NCI-H187 treated with DMSO at 0.1 percent for 48 hours (cell line): Measurements from ENCODE around the gene BCAN.
A peak's percentile ranks its signal among the peaks of the same experiment; 100 is the strongest.

ENCODE experiments used
- DNase-seq: peaks from one replicate; lab custom pipeline; 2025; lab: John Stamatoyannopoulos, UW

BCAN gene

DNA sequence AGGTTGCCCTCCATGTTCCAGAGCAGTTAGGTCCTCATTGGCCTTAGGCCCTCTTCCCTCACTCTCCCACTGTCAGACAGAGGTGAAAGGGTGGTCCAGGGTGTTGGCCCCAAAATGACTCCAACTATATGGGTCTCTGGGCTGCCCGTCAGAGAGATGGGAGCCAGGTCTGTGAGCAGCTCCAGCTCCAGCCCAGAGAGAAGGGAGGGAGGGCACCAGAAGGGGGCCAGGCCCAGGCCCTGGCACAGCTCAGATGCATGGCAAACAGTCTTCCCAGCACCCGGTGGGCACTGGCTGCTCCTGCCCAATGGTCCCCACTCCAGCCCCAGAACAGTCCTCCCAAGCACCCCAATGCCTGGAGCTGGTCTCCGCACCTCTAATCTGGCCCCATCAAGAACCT lies 2.2 kb downstream of the BCAN start:
- DNase-seq = no peak

DNA sequence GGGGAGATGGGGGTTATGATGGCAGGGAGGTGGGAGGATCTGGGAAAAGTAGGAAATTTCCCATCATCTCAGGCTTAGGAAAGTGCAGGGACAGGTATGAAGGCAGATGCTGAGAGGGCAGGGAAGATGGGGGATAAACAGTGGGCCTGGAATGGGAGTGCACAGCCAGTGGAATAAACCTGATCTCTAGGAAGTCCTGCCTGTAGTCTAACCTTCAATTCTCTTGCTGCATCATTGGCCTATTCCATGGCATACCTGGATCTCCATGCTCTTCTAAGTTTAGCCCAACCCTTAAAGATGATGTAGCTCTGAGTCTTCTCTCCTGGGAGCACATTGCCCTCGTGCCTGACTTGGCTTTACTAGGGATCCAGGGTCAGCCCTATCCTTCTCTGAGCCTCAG lies 2.7 kb downstream of the BCAN start:
- DNase-seq = no peak

DNA sequence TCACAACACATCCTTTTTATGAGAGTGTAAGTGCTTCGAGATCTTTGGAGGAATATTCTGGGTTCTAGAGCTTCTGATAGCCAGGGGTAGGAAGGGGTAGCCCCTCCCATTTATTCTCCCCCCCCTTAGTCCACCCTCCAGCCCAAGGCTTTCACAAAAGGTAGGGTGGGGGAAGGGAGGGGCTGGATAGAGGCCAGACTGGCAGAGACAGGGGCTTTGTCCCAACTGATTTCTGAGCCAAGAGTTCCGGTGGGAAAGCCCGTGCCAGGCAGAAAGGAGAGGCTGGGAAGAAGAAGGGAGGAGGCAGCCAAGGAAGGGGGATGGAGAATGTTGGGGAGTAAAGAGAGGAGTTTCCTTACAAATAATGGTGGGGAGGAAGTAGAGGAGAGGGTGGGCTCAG lies 3.1 kb downstream of the BCAN start:
- DNase-seq = no peak

DNA sequence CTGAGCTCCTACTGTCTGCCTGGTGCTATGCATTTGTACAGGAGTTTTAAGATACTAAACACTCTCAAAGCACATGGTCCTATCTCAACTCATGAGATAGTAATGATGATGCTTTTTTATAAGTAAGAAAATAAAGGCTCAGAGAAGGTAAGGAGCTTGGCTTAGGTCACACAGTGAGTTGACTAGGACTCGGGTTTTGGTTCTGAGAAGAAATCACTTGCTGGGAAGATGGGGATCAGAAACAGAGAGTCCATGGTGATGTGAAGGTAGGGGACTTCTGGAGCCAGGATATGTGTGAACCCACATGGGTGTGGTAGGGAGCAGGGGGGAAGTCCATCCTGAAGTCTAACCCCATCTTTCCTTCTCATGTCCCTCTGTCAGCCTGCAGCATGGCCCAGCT lies 3.7 kb downstream of the BCAN start:
- DNase-seq = no peak

DNA sequence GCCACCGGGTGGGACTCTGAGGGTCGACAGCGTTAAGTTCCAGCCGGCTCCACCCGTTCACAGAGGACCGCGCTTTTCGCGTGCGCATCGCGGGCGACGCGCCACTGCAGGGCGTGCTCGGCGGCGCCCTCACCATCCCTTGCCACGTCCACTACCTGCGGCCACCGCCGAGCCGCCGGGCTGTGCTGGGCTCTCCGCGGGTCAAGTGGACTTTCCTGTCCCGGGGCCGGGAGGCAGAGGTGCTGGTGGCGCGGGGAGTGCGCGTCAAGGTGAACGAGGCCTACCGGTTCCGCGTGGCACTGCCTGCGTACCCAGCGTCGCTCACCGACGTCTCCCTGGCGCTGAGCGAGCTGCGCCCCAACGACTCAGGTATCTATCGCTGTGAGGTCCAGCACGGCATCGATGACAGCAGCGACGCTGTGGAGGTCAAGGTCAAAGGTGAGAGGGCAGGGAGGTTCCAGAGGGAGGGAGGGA lies 4.9 kb downstream of the BCAN start:
- no peak for DNase-seq

DNA sequence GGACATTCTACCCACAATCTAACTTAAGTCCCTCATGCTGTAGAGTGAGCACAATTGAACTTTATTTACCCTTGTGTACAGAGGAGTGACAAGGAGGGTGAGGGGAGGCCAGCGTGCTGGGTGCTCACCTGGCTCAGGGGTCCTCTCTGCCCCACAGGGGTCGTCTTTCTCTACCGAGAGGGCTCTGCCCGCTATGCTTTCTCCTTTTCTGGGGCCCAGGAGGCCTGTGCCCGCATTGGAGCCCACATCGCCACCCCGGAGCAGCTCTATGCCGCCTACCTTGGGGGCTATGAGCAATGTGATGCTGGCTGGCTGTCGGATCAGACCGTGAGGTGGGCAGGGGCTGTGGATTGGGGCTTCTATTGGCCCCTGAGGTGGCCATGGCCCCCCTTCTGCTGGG lies 5.4 kb downstream of the BCAN start:
- DNase-seq = no peak

DNA sequence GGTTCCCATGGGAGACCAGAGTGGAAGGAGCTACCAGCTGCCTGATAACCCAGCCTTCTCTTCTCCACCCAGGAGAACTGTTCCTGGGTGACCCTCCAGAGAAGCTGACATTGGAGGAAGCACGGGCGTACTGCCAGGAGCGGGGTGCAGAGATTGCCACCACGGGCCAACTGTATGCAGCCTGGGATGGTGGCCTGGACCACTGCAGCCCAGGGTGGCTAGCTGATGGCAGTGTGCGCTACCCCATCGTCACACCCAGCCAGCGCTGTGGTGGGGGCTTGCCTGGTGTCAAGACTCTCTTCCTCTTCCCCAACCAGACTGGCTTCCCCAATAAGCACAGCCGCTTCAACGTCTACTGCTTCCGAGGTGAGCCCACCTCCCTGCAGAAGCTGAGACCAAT lies 6.6 kb downstream of the BCAN start:
- no peak for DNase-seq

DNA sequence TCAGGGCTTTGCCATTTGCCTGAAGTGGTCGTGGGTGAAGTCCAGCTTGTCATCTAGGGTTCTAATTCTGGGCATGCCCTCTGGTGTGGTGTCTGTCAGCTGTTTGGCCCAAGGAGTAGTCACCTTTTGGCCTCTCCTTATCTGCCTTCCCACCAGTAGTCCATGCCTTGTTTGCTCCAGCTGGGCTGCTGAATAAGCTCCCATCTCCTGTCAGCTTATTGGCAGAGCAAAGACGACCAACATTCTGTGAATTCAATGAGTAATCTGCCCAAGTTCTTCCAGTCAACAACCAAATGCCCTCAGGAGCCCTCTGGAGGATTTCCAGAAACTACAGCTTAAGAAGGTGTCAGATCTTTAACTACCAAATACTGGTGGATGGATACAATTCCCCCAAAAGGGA lies 7.0 kb downstream of the BCAN start:
- no peak for DNase-seq

DNA sequence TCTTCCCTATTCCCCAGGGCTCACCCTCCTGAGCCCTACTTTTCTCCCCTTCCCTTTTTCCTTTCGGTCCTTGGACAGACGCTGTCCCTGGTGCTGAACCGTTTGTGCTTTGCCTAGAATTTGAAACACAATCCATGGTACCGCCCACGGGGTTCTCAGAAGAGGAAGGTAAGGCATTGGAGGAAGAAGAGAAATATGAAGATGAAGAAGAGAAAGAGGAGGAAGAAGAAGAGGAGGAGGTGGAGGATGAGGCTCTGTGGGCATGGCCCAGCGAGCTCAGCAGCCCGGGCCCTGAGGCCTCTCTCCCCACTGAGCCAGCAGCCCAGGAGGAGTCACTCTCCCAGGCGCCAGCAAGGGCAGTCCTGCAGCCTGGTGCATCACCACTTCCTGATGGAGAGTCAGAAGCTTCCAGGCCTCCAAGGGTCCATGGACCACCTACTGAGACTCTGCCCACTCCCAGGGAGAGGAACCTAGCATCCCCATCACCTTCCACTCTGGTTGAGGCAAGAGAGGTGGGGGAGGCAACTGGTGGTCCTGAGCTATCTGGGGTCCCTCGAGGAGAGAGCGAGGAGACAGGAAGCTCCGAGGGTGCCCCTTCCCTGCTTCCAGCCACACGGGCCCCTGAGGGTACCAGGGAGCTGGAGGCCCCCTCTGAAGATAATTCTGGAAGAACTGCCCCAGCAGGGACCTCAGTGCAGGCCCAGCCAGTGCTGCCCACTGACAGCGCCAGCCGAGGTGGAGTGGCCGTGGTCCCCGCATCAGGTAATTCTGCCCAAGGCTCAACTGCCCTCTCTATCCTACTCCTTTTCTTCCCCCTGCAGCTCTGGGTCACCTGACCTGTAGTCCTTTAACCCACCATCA lies 10.4 kb downstream of the BCAN start:
- DNase-seq = no peak

DNA sequence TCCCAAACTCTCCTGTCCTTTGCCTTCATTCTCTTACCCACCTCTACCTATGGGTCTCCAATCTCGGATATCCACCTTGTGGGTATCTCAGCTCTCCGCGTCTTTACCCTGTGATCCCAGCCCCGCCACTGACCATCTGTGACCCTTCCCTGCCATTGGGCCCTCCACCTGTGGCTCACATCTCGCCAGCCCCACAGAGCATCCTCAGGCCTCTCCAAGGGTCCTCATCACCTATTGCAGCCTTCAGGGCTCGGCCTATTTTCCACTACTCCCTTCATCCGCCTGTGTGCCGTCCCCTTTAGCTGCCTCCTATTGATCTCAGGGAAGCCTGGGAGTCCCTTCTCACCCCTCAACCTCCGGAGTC lies 11.1 kb downstream of the BCAN start:
- DNase-seq = no peak

DNA sequence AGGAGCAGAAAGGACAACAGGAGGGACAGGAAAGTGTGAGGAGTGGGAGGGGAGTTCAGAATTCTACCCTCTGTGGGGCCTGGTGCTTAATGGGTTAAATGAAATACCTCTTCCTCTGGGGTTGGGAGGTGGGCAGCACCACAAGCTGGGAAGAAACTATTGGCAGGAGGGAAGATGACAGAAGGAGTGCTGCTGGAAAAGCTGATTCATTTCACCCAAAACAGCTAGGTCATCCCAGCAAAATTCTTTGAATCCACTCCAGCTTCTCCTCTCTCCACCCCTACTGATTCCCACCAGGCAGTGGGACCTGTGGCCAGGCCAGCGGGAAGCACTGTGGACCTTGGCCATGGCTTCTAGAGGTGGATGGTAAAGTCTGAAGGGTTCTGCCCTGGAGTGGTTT lies 12.8 kb downstream of the BCAN start:
- DNase-seq = no peak

DNA sequence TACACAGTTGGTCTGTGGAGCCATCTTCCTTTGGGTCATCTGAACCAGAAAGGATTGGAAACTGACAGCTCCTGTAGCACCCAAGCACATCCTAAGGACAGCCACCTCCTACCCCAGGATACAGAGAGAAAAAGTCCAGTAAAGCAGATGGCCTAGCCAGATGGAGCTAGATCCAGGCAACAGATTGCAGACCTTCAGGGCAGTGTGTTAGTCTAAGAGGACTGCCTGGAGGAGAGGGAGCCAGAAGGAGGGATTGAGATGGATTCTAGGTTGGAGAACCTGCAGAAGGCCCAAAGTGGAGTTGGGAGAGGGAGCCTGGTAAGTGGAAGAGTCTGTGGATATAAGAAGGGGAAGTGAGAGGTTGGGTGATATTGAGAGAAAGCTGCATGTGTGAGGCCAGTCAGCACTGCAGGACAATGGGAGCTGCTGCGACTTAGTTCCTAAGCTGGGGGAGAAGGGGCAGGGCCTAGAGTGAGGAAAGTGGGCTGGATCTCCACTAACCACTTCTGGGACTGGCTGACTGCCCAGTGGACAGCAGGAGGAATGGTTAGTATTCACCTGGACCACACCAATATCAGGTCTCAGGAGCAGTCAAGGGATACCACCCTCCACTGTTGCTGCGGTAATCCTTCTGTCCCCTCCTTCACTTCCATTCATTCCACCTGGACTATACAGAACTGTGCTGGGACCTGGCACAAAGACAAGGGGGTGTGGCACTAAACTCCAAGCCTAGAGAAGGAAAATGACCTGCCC lies 13.4 kb downstream of the BCAN start:
- no peak for DNase-seq

DNA sequence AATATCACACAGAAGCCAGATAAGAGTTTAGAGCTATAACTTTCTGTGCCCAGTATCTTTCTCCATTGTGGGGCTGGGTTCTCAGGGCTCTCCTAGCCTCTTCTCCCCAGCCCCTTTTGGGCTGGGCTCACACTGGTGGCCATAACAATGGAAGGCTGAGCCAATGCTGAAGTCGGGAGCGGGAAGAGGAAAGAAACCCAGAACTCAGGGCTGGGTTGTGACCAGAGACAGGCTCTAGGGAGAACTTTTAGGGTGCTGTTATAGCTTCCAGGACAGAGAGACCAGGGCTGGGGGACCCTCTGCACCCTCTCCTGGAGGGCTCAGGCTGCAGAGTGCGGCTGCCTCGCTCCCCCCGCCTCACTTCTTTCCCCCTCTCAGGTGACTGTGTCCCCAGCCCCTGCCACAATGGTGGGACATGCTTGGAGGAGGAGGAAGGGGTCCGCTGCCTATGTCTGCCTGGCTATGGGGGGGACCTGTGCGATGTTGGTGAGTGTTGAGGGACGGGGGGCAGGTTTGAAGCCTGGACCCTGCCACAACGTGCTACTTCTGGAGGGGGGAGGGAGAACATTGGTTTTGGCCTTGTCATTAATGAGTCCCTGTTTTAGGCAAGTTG lies 14.1 kb downstream of the BCAN start:
- DNase-seq = no peak

DNA sequence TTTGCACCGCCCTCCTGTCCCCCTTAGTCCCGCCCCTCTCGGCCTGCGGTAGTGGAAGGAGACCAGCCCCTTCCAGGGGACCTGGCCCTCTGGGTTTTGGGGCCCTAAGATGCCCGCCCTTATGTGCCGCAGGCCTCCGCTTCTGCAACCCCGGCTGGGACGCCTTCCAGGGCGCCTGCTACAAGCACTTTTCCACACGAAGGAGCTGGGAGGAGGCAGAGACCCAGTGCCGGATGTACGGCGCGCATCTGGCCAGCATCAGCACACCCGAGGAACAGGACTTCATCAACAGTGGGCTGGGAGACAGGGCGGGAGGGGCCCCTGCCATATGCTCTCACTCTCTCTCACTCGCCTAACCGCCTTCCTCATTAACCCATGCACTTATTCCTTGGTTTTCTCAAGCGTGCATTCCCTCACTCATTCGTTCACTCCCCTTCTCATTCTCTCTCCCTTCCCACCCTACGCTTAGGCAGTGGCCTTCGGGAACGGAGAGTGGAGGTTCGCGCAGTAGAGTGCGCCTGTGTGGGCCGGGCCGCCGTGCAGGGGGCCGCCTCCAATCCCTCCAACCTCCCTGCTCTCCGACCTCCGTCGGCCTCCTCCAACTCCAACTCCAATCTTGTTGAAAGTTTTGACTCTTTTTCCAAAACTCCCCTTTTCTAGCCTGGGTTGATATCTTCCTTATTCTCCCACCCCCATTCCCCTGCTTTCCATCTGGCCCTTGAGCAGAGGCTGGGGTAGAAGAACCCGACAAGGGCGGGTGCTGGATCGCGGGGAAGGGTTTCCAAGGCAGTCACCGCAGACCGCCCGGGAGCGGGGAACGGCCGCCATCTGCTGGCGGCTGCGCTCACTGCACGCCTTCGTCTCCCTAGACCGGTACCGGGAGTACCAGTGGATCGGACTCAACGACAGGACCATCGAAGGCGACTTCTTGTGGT lies 15.2 kb downstream of the BCAN start:
- DNase-seq = peak; percentile 28

DNA sequence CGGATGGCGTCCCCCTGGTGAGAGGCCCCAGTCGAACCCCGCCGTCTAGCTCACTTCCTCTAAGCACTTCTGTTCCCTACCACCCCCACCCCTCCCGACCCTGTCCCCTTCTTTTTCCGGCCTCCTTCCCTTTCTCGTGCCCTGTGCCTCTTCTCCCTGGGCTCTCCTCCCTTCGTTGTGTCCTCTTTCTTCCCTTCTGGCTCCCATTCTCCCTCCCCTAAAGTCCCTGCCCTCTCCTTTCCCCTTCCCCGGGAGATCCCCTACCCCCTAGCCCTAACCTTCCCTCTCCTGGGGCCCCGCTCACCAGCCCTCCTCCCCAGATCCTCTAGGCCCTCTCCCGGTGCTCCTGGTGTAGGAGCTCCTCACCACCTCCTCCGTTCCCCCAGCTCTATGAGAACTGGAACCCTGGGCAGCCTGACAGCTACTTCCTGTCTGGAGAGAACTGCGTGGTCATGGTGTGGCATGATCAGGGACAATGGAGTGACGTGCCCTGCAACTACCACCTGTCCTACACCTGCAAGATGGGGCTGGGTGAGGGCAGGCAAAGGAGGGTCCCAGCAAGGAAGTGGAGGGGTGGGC lies 15.9 kb downstream of the BCAN start:
- DNase-seq = no peak

DNA sequence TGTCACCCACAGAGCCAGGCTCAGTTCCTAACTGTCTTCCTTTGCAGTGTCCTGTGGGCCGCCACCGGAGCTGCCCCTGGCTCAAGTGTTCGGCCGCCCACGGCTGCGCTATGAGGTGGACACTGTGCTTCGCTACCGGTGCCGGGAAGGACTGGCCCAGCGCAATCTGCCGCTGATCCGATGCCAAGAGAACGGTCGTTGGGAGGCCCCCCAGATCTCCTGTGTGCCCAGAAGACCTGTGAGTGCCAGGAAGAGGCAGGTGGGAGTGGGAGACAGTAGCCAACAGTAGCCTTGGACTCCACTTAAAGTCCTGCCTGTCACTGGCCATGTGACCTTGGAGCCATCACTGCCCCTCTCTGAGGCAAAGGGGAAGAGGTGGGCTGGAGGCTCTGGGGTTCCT lies 16.6 kb downstream of the BCAN start:
- no peak for DNase-seq

DNA sequence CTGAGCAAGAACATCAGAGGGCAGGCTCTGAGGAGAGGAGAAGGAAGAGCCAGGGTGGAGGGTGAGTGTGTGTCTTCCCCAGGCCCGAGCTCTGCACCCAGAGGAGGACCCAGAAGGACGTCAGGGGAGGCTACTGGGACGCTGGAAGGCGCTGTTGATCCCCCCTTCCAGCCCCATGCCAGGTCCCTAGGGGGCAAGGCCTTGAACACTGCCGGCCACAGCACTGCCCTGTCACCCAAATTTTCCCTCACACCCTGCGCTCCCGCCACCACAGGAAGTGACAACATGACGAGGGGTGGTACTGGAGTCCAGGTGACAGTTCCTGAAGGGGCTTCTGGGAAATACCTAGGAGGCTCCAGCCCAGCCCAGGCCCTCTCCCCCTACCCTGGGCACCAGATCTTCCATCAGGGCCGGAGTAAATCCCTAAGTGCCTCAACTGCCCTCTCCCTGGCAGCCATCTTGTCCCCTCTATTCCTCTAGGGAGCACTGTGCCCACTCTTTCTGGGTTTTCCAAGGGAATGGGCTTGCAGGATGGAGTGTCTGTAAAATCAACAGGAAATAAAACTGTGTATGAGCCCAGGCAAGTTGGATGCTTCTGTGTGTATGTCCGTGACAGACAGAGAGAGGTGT lies 17.1 kb downstream of the BCAN start:
- DNase-seq = no peak

DNA sequence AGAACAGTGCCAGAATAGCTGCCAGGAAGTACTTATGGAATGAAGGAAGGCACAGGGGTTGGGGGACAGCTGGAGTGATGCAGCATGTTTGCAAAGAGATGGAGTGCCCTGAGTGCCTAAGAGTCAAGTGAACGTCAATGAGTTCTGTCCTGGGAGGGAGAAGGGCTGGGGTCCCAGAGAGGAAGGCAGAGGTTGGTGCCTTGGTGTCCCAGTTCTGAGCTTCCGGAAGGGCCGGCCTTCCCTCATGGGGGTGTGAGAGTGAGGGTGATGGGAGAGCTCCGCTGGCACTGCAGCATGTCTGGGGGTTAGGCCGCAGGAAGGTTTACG lies 17.7 kb downstream of the BCAN start:
- no peak for DNase-seq

DNA sequence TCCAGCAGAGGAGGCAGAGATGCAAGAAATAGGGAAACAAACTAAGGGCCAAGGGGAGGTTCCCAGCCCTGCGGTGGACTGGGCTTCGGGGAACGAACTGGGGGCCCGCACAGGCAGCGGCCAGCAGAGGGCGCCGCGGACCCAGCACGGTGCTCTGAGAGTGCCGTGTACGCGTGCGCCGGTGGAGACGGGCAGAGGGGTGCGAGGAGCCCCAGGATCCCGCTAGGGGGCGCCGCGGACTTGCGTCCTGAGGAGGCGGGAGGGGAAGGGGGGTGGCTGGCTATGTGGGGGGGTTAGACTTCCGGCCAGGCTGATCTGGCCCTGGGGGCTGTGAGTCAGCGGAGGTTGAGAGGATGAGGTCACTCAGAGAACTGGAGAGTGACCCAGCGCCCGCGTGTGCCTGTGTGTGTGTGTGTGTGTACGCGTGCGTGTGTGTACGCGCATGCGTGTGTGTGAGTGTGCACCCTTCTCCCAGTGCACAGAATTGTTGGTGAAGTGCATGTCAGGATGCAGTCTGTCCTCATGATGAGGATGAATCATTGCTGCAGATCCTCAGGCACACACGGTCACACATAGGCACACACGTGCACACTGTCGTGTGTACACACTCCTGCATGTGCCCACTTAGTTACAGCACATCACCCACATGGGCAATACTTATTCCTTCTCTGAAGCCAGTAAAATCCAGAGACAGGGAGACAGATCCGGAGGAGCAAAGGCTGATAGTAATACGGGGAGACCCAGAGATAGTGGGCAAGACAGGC lies 18.3 kb downstream of the BCAN start:
- DNase-seq = peak; percentile 59

DNA sequence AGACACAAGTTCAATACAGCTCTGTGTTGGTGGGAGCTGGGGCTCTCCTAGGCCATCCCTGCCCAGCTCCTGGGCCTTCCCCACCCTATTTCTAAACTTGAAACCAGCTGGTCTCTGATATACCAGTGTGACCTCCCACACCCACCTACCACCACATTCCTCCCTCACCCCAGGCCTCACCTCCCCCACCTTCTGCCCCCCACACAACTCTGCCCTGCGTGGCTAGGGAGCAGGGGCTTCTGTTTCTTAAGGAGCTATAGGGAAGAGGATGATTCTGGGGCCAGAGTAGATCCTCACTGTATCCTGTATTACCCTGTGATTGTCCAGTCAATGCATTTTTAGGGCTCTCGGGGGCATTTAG lies 18.8 kb downstream of the BCAN start:
- DNase-seq = no peak
